H9 (cell line): ENCODE measurements around the gene ZNF280D. TPM values are rescaled to one million over a fixed set of nuclear protein-coding genes. Genes with fewer than 3 reads are reported as not detected.

Source experiments
- DNase-seq: peaks from one replicate; pipeline ENCODE4 v3.0.0-alpha.2; 2017
- H2AFZ ChIP-seq: one replicate; pipeline ENCODE4 v1.6.1; 2013; ENCODE audit warnings: mild to moderate bottlenecking, low read length, control low read depth, moderate library complexity
- H2AK5ac ChIP-seq: 2 replicates; pipeline ENCODE4 v1.6.1; 2013; ENCODE audit warnings: low read length, control low read depth, mixed read lengths; ENCODE audit not compliant: insufficient read length
- H2BK120ac ChIP-seq: one replicate; pipeline ENCODE4 v1.6.1; 2013; ENCODE audit warnings: low read depth, mild to moderate bottlenecking, low read length, control low read depth, inconsistent platforms; ENCODE audit not compliant: poor library complexity, severe bottlenecking
- H2BK12ac ChIP-seq: 2 replicates; pipeline ENCODE4 v1.6.1; 2013; ENCODE audit warnings: low read length, control low read depth, mixed read lengths, low read depth; ENCODE audit not compliant: insufficient read length
- H2BK15ac ChIP-seq: 2 replicates; pipeline ENCODE4 v1.6.1; 2013; ENCODE audit warnings: low read depth, low read length, control low read depth
- H2BK20ac ChIP-seq: one replicate; pipeline ENCODE4 v1.6.1; 2013; ENCODE audit warnings: low read depth, mild to moderate bottlenecking, low read length, control low read depth, inconsistent platforms; ENCODE audit not compliant: poor library complexity, severe bottlenecking
- H2BK5ac ChIP-seq: 2 replicates; pipeline ENCODE4 v1.6.1; 2013; ENCODE audit warnings: low read length, control low read depth, mixed read lengths; ENCODE audit not compliant: insufficient read length
- H3K14ac ChIP-seq: 2 replicates; pipeline ENCODE4 v1.6.1; 2013; ENCODE audit warnings: low read length, control low read depth; ENCODE audit not compliant: insufficient read depth
- H3K18ac ChIP-seq: 2 replicates; pipeline ENCODE4 v1.6.1; 2013; ENCODE audit warnings: low read depth, mild to moderate bottlenecking, mixed read lengths, low read length, control low read depth; ENCODE audit not compliant: insufficient read length
- H3K23ac ChIP-seq: 2 replicates; pipeline ENCODE4 v1.6.1; 2013; ENCODE audit warnings: low read length, control low read depth, mixed read lengths, low read depth; ENCODE audit not compliant: insufficient read length
- H3K23me2 ChIP-seq: 2 replicates; pipeline ENCODE4 v1.6.1; 2013; ENCODE audit warnings: low read depth, mild to moderate bottlenecking, mixed read lengths, low read length, control low read depth; ENCODE audit not compliant: insufficient read length, poor library complexity, severe bottlenecking
- H3K27ac ChIP-seq: 2 replicates; pipeline ENCODE4 v1.5.1; 2013; ENCODE audit warnings: low read length, control low read depth, mixed read lengths, low read depth; ENCODE audit not compliant: insufficient read length
- H3K27me3 ChIP-seq: 2 replicates; pipeline ENCODE4 v1.6.1; 2013; ENCODE audit warnings: low read length, control low read depth, inconsistent platforms; ENCODE audit not compliant: insufficient read depth
- H3K4ac ChIP-seq: 2 replicates; pipeline ENCODE4 v1.6.1; 2013; ENCODE audit warnings: low read depth, mild to moderate bottlenecking, control low read depth, inconsistent platforms, low read length, moderate library complexity
- H3K4me1 ChIP-seq: 2 replicates; pipeline ENCODE4 v1.6.1; 2013; ENCODE audit warnings: low read length, control low read depth, inconsistent platforms; ENCODE audit not compliant: insufficient read depth
- H3K4me2 ChIP-seq: 2 replicates; pipeline ENCODE4 v1.6.1; 2013; ENCODE audit warnings: low read length, control low read depth, mixed read lengths; ENCODE audit not compliant: insufficient read length, insufficient read depth
- H3K56ac ChIP-seq: 2 replicates; pipeline ENCODE4 v1.6.1; 2013; ENCODE audit warnings: low read depth, mild to moderate bottlenecking, mixed read lengths, low read length, control low read depth; ENCODE audit not compliant: insufficient read length
- H3K79me1 ChIP-seq: 2 replicates; pipeline ENCODE4 v1.6.1; 2013; ENCODE audit warnings: low read depth, mild to moderate bottlenecking, moderate library complexity, low read length, control low read depth, inconsistent platforms; ENCODE audit not compliant: insufficient read depth, poor library complexity, severe bottlenecking
- H3K79me2 ChIP-seq: 2 replicates; pipeline ENCODE4 v1.6.1; 2013; ENCODE audit warnings: low read length, control low read depth, inconsistent platforms; ENCODE audit not compliant: insufficient read depth
- H3K9ac ChIP-seq: 2 replicates; pipeline ENCODE4 v1.6.1; 2013; ENCODE audit warnings: low read length, control low read depth, mixed read lengths; ENCODE audit not compliant: insufficient read length; ENCODE audit errors: extremely low read depth
- H3K9me3 ChIP-seq: one replicate; pipeline ENCODE4 v1.6.1; 2013; ENCODE audit warnings: low read depth, low read length, inconsistent platforms; ENCODE audit not compliant: control insufficient read depth
- H3T11ph ChIP-seq: one replicate; pipeline ENCODE4 v1.6.1; 2013; ENCODE audit warnings: mild to moderate bottlenecking, low read length, control low read depth, inconsistent platforms
- H4K20me1 ChIP-seq: one replicate; pipeline ENCODE4 v1.6.1; 2013; ENCODE audit not compliant: control insufficient read depth, insufficient read length, insufficient read depth
- H4K5ac ChIP-seq: 2 replicates; pipeline ENCODE4 v1.6.1; 2013; ENCODE audit warnings: low read depth, mild to moderate bottlenecking, mixed read lengths, low read length, control low read depth; ENCODE audit not compliant: insufficient read length
- H4K8ac ChIP-seq: replicated peaks from 2 replicates; pipeline ENCODE4 v1.6.1; 2013; ENCODE audit warnings: low read length, control low read depth, mixed read lengths, low read depth; ENCODE audit not compliant: insufficient read length
- H4K91ac ChIP-seq: 2 replicates; pipeline ENCODE4 v1.6.1; 2013; ENCODE audit warnings: low read depth, mild to moderate bottlenecking, moderate library complexity, mixed read lengths, low read length, control low read depth; ENCODE audit not compliant: insufficient read length
- H3K27ac Mint-ChIP-seq, 3 experiments: 2 replicates in 2 of 3; 3 replicates in 1 of 3; pipeline ENCODE4 v1.8.0; 2020 to 2021; ENCODE audit warnings: mixed read lengths in 3 of 3, mild to moderate bottlenecking in 1 of 3, moderate library complexity in 1 of 3
- H3K27me3 Mint-ChIP-seq: 2 replicates; pipeline ENCODE4 v1.8.0; 2021; ENCODE audit warnings: low read depth, mild to moderate bottlenecking, moderate library complexity, mixed read lengths
- H3K36me3 Mint-ChIP-seq, 3 experiments: 2 replicates in 2 of 3; 3 replicates in 1 of 3; pipeline ENCODE4 v1.8.0; 2020 to 2021; ENCODE audit warnings: low read depth in 3 of 3, mixed read lengths in 3 of 3; ENCODE audit not compliant: insufficient read depth in 1 of 3
- H3K4me1 Mint-ChIP-seq, 2 experiments: 2 replicates each; pipeline ENCODE4 v1.8.0; 2020; ENCODE audit warnings: mixed read lengths in 2 of 2
- H3K4me3 Mint-ChIP-seq, 2 experiments: 2 replicates in 1 of 2; 3 replicates in 1 of 2; pipeline ENCODE4 v1.8.0; 2020 to 2021; ENCODE audit warnings: mild to moderate bottlenecking in 2 of 2, mixed read lengths in 2 of 2, moderate library complexity in 1 of 2
- H3K9me3 Mint-ChIP-seq, 2 experiments: 2 replicates in 1 of 2; 3 replicates in 1 of 2; pipeline ENCODE4 v1.8.0; 2020; ENCODE audit warnings: mild to moderate bottlenecking in 2 of 2, mixed read lengths in 2 of 2, moderate library complexity in 1 of 2
- WGBS: extraction: QIAGEN DNeasy Blood & Tissue Kit; methylation state at CpG from one replicate; pipeline ENCODE4 v1.1.7; 2013; ENCODE audit warnings: missing lambda C conversion rate, low lambda C conversion rate, mixed read lengths; ENCODE audit not compliant: insufficient read length; ENCODE audit errors: extremely low coverage; 5-methylcytosine and 5-hydroxymethylcytosine counted together
- total RNA-seq: library from RNA; stranded (reverse); gene quantifications from 2 replicates; pipeline ENCODE4 v1.2.1, GENCODE V29; 2021
- TF ChIP-seq, protein P1 (sequence below): fragments of 200-600 bp; sonication (generic); conservative IDR thresholded peaks from 3 replicates; pipeline ENCODE4 v1.8.0; 2021; ENCODE audit warnings: antibody characterized with exemption, mild to moderate bottlenecking

Gene ZNF280D
- total RNA-seq, 1 experiment from 2014 or later = 5.7 TPM

DNA sequence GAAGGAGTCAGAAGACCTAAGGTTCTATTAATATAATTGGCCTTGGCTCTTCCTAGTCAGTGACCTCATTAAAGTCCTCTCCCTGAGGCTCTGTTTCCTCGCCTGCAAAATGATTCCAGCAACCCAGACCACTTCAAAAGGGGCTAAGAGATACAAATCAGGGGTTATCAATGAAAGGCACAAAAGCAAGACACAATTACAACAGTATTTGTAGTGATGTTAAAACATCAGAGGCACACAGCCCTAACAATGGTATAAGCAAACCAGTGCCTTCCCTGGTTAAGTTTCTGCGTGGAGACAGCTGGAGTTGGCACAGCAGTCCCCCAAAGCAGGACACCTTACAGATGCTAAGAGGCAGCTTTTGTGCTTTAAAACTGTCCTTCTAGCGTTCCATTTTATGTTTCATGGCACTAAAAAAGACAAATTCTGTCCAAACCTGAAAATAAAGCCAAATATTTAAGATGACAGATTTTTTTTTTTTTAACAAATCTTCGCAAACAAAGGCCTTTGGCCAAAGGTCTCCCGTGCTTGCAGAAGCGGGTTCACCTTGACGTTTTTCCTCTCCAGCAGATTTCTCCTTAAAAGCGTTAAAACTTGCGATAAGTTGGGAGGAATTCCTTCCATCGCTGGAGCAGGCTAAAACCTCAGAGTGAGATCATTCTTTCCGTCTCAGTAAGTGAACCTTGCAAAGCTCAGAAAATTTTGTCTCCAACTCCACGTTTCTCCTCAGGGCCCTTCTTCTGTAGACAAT lies 999 bp downstream of the ZNF280D start:
- Mint-ChIP-seq H3K27me3 (no peaks in the 10 kb centered on the region), H3K4me1 (peaks cover 5 to 15% of the 10 kb centered on the region in 2 experiments), H3K27ac (peak overlapping the region; percentile 88 to 98 (median 94); a peak in 5 of 7 replicates), H3K4me3 (peak overlapping the region; percentile 70 to 75), H3K36me3 (peaks cover 6 to 24% (median 11%) of the 10 kb centered on the region in 3 experiments; a peak in 6 of 7 replicates), H3K9me3 (peaks cover 15 to 27% of the 10 kb centered on the region in 2 experiments)
- WGBS = no CpG with 5 or more reads among the region's 12 CpGs
- no peaks in the 10 kb centered on the region for H3K23me2 ChIP-seq
- no peak overlapping the region for H3K56ac ChIP-seq
- no peaks in the 10 kb centered on the region for H4K20me1 ChIP-seq
- no peak overlapping the region for H3K23ac ChIP-seq
- H2AFZ ChIP-seq = no peak overlapping the region
- H3K4me1 ChIP-seq = no peaks in the 10 kb centered on the region
- H2AK5ac ChIP-seq = no peak overlapping the region
- no peaks in the 10 kb centered on the region for H3K27me3 ChIP-seq
- peak overlapping the region; percentile 10 for H3K18ac ChIP-seq
- H2BK12ac ChIP-seq = no peak overlapping the region
- no peak for DNase-seq
- no peak overlapping the region for H2BK5ac ChIP-seq
- H3K4ac ChIP-seq = no peak overlapping the region
- H2BK15ac ChIP-seq = no peak overlapping the region
- H3K4me2 ChIP-seq = no peak overlapping the region
- H3K9ac ChIP-seq = no peak overlapping the region
- H4K8ac ChIP-seq = no peak overlapping the region
- H4K91ac ChIP-seq = no peak overlapping the region
- no peak overlapping the region for H3K27ac ChIP-seq
- H3K79me2 ChIP-seq = no peaks in the 10 kb centered on the region
- H3K14ac ChIP-seq = no peak overlapping the region
- H2BK120ac ChIP-seq = no peak overlapping the region
- H3K79me1 ChIP-seq = no peaks in the 10 kb centered on the region
- H4K5ac ChIP-seq = no peak overlapping the region
- H3K9me3 ChIP-seq = peaks cover 6% of the 10 kb centered on the region
- H3T11ph ChIP-seq = no peak overlapping the region
- TF ChIP-seq, protein P1, sequence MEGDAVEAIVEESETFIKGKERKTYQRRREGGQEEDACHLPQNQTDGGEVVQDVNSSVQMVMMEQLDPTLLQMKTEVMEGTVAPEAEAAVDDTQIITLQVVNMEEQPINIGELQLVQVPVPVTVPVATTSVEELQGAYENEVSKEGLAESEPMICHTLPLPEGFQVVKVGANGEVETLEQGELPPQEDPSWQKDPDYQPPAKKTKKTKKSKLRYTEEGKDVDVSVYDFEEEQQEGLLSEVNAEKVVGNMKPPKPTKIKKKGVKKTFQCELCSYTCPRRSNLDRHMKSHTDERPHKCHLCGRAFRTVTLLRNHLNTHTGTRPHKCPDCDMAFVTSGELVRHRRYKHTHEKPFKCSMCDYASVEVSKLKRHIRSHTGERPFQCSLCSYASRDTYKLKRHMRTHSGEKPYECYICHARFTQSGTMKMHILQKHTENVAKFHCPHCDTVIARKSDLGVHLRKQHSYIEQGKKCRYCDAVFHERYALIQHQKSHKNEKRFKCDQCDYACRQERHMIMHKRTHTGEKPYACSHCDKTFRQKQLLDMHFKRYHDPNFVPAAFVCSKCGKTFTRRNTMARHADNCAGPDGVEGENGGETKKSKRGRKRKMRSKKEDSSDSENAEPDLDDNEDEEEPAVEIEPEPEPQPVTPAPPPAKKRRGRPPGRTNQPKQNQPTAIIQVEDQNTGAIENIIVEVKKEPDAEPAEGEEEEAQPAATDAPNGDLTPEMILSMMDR = no peak
- H2BK20ac ChIP-seq = no peak overlapping the region
